IMR-90 (cell line): ENCODE results near the gene EDC4. TPM values are rescaled to one million over a fixed set of nuclear protein-coding genes. Genes with fewer than 3 reads are reported as not detected.

Source experiments
- ATAC-seq: fragments of 200-7000 bp; cut with Tn5 transposase; 2 replicates; pipeline ENCODE4 v1.9.1; 2020; ENCODE audit warnings: low read depth, mild to moderate bottlenecking, moderate library complexity
- BruUV-seq: library from RNA; stranded (reverse); fragments of 400-500 nt; replicated peaks from 2 replicates; lab custom pipeline; 2021; lab: Mats Ljungman, UMichigan
- CTCF ChIA-PET: fragments of 300-600 bp; formaldehyde crosslinking; extraction: SDS; loops from one replicate; lab custom pipeline; 2021; ENCODE audit warnings: antibody characterized with exemption; lab: Yijun Ruan, JAX
- POLR2A ChIA-PET: fragments of 300-600 bp; sonication (Branson Sonifier 250); formaldehyde crosslinking; loops from one replicate; lab custom pipeline; 2022; ENCODE audit warnings: antibody characterized with exemption; ENCODE audit not compliant: unreplicated experiment; lab: Charles Lee
- DNase-seq: peaks from one replicate; pipeline ENCODE4 v3.0.0; 2013
- H2AFZ ChIP-seq: replicated peaks from 2 replicates; pipeline ENCODE3; 2013; ENCODE audit warnings: low read length, mild to moderate bottlenecking; ENCODE audit not compliant: poor library complexity
- H2AK5ac ChIP-seq: 2 replicates; pipeline ENCODE4 v1.6.1; 2013; ENCODE audit warnings: low read depth, low read length, inconsistent platforms
- H2AK9ac ChIP-seq: replicated peaks from 2 replicates; pipeline ENCODE3; 2013; ENCODE audit warnings: mild to moderate bottlenecking, low read depth, low read length, moderate library complexity; ENCODE audit not compliant: poor library complexity
- H2BK120ac ChIP-seq: 2 replicates; pipeline ENCODE4 v1.6.1; 2013; ENCODE audit warnings: low read depth, low read length, inconsistent platforms
- H2BK15ac ChIP-seq: 3 replicates; pipeline ENCODE4 v1.6.1; 2013; ENCODE audit warnings: low read depth, low read length, inconsistent platforms
- H2BK20ac ChIP-seq: 2 replicates; pipeline ENCODE4 v1.6.1; 2013; ENCODE audit warnings: low read depth, mild to moderate bottlenecking, inconsistent platforms, low read length, moderate library complexity
- H2BK5ac ChIP-seq: 2 replicates; pipeline ENCODE4 v1.6.1; 2013; ENCODE audit warnings: mild to moderate bottlenecking, low read depth, low read length, inconsistent platforms; ENCODE audit not compliant: poor library complexity, severe bottlenecking
- H3K14ac ChIP-seq: replicated peaks from 2 replicates; pipeline ENCODE4 v1.6.1; 2013; ENCODE audit warnings: low read depth, low read length, inconsistent platforms
- H3K18ac ChIP-seq: 2 replicates; pipeline ENCODE4 v1.6.1; 2013; ENCODE audit warnings: low read depth, low read length, control low read depth
- H3K23ac ChIP-seq: 2 replicates; pipeline ENCODE4 v1.6.1; 2013; ENCODE audit warnings: low read depth, low read length, inconsistent platforms
- H3K27ac ChIP-seq: 2 replicates; pipeline ENCODE4 v1.5.1; 2013; ENCODE audit warnings: mild to moderate bottlenecking, control low read depth, low read length; ENCODE audit not compliant: insufficient read depth
- H3K27me3 ChIP-seq: 2 replicates; pipeline ENCODE4 v1.6.1; 2013; ENCODE audit warnings: low read length; ENCODE audit not compliant: control insufficient read depth, insufficient read depth
- H3K36me3 ChIP-seq: 2 replicates; pipeline ENCODE4 v1.6.1; 2013; ENCODE audit warnings: low read length, mixed read lengths; ENCODE audit not compliant: control insufficient read depth, insufficient read depth
- H3K4ac ChIP-seq: 2 replicates; pipeline ENCODE4 v1.6.1; 2013; ENCODE audit warnings: low read depth, low read length, inconsistent platforms
- H3K4me1 ChIP-seq: 2 replicates; pipeline ENCODE4 v1.6.1; 2013; ENCODE audit warnings: low read length, mixed read lengths; ENCODE audit not compliant: control insufficient read depth, insufficient read depth
- H3K4me2 ChIP-seq: 2 replicates; pipeline ENCODE4 v1.6.1; 2013; ENCODE audit warnings: low read depth, mild to moderate bottlenecking, control low read depth, low read length, moderate library complexity
- H3K4me3 ChIP-seq: 2 replicates; pipeline ENCODE4 v1.5.1; 2013; ENCODE audit warnings: low read depth, mild to moderate bottlenecking, control low read depth, low read length, moderate library complexity; ENCODE audit not compliant: insufficient read depth
- H3K56ac ChIP-seq: 2 replicates; pipeline ENCODE4 v1.6.1; 2013; ENCODE audit warnings: low read length, inconsistent platforms; ENCODE audit not compliant: insufficient read depth; ENCODE audit errors: extremely low read depth
- H3K79me1 ChIP-seq, 2 experiments: 2 replicates each; pipeline ENCODE4 v1.6.1; 2013; ENCODE audit warnings: low read length in 2 of 2, inconsistent platforms in 1 of 2, low read depth in 1 of 2
- H3K9ac ChIP-seq: 2 replicates; pipeline ENCODE4 v1.6.1; 2013; ENCODE audit warnings: low read depth, low read length, control low read depth
- H3K9me1 ChIP-seq: 2 replicates; pipeline ENCODE4 v1.6.1; 2013; ENCODE audit warnings: low read length, inconsistent platforms; ENCODE audit not compliant: insufficient read depth
- H3K9me3 ChIP-seq: 2 replicates; pipeline ENCODE4 v1.6.1; 2013; ENCODE audit warnings: low read length; ENCODE audit not compliant: control insufficient read depth, insufficient read depth
- H4K20me1 ChIP-seq: 2 replicates; pipeline ENCODE4 v1.6.1; 2013; ENCODE audit warnings: low read length, inconsistent platforms; ENCODE audit not compliant: insufficient read depth
- H4K5ac ChIP-seq: 2 replicates; pipeline ENCODE4 v1.6.1; 2013; ENCODE audit warnings: mild to moderate bottlenecking, low read depth, low read length, control low read depth
- H4K8ac ChIP-seq, 2 experiments: 2 replicates each; pipeline ENCODE4 v1.6.1; 2013; ENCODE audit warnings: low read depth in 2 of 2, low read length in 2 of 2, control low read depth in 1 of 2, inconsistent platforms in 1 of 2
- H4K91ac ChIP-seq: 2 replicates; pipeline ENCODE4 v1.6.1; 2013; ENCODE audit warnings: low read depth, low read length, inconsistent platforms; ENCODE audit not compliant: insufficient read depth
- RAD21 ChIP-seq: IDR thresholded peaks from 2 replicates; pipeline ENCODE4 v1.6.1; 2012; ENCODE audit warnings: low read length, improper control_type of control experiment
- WGBS, 2 experiments: methylation state at CpG; one replicate each; pipeline versions ENCODE4 v1.1.5 to v1.1.7; 2013; ENCODE audit warnings: missing lambda C conversion rate in 2 of 2; ENCODE audit not compliant: insufficient read length in 1 of 2; ENCODE audit errors: extremely low coverage in 2 of 2; 5-methylcytosine and 5-hydroxymethylcytosine counted together
- dilution Hi-C: fragments of 300-500 bp; cut with HindIII; formaldehyde crosslinking; loops from one replicate; pipeline ENCODE4 v1.14.3; 2018; ENCODE audit warnings: low sequenced_read_pairs; ENCODE audit not compliant: unreplicated experiment
- in situ Hi-C: fragments of 300-500 bp; cut with MboI; formaldehyde crosslinking; loops from 3 replicates; pipeline ENCODE4 v1.14.3; 2019; ENCODE audit warnings: low sequenced_read_pairs, inconsistent platforms, mixed read lengths
- intact Hi-C: fragments of 100-400 bp; cut with micrococcal nuclease; formaldehyde crosslinking; loops from 2 replicates; pipeline ENCODE4 v1.10.0; 2022
- polyA plus RNA-seq, 3 experiments: library from polyadenylated mRNA; depleted of rRNA; stranded (reverse); fragments of >200 nt; gene quantifications; 2 replicates each; pipeline ENCODE4 v1.2.3, GENCODE V29; 2012; ENCODE audit warnings: low replicate concordance in 1 of 3
- total RNA-seq: library from RNA; depleted of rRNA; stranded (reverse); fragments of >200 nt; gene quantifications from 2 replicates; pipeline ENCODE4 v1.2.3, GENCODE V29; 2012

The EDC4 gene
- total and polyA plus RNA-seq, 2 of the 4 experiments (the other 2 are of a cell fraction) = 33.2 to 64.0 TPM

GRCh38 chr16:67878846-67879245, 6.0 kb downstream of the EDC4 start:
- no peak overlapping the region for H4K5ac ChIP-seq
- H3K4me3 ChIP-seq = no peak overlapping the region
- H2BK20ac ChIP-seq = no peak overlapping the region
- no peak overlapping the region for H4K8ac ChIP-seq
- no TSS peak for BruUV-seq
- H2BK5ac ChIP-seq = no peak overlapping the region
- dilution Hi-C loops (no loop called here), intact Hi-C loops (no loop called here), in situ Hi-C loops (no loop called here)
- H3K4ac ChIP-seq = no peak overlapping the region
- no peak overlapping the region for H3K23ac ChIP-seq
- no peak overlapping the region for H2AFZ ChIP-seq
- no peak overlapping the region for H2BK15ac ChIP-seq
- peak overlapping the region; percentile 58 for H2AK9ac ChIP-seq
- H3K27me3 ChIP-seq = no peaks in the 10 kb centered on the region
- no peaks in the 10 kb centered on the region for H3K9me3 ChIP-seq
- H3K9ac ChIP-seq = no peak overlapping the region
- ATAC-seq (no peak), DNase-seq (no peak)
- H3K36me3 ChIP-seq = peaks cover 80% of the 10 kb centered on the region
- peaks cover 18% of the 10 kb centered on the region for H3K9me1 ChIP-seq
- no peak overlapping the region for H3K4me2 ChIP-seq
- H3K14ac ChIP-seq = no peak overlapping the region
- no peak for TF ChIP-seq RAD21
- WGBS, 2 experiments = 91% methylated on average over 5 of the region's 9 CpGs; no CpG with 5 or more reads in 1 of the 2 experiments
- H2AK5ac ChIP-seq = no peak overlapping the region
- POLR2A ChIA-PET = interaction anchor here (0.6 kb wide), 1 partner anchor 9 kb away, joined by 5 read pairs; no protein-coding TSS in a partner anchor
- H3K4me1 ChIP-seq = peaks cover 8% of the 10 kb centered on the region
- peaks cover 55% of the 10 kb centered on the region for H4K20me1 ChIP-seq
- no peak overlapping the region for H4K91ac ChIP-seq
- H3K27ac ChIP-seq = no peak overlapping the region
- H2BK120ac ChIP-seq = no peak overlapping the region
- H3K79me1 ChIP-seq = peaks cover 19 to 43% of the 10 kb centered on the region in 2 experiments
- CTCF ChIA-PET = no interaction called here
- no peak overlapping the region for H3K18ac ChIP-seq
- H3K56ac ChIP-seq = no peak overlapping the region
